ENCODE measurements around the gene MED26.

DNA sequence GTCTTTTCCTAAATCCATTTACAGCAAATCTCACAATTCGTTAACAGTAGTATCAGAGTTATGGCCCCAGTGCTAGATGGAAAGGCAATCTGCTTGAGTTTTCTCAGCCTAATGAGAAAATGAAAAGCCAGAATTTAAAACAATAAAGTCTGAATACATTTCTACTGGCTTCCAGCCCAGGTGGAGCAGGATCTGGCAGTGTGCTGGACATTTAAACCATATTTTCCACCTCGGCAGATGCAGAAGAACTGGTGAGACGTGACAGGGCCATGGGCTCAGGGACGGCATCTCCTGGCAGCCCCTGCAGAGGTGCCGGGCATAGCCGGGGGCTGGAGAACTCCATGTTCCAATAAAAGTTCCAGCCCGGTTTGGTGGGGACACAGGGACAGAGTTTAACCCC, 24.9 kb upstream of the MED26 start:
- no peak for TF ChIP-seq CTCF (IDR thresholded peaks at IDR 0.05; ENCODE audit: control extremely low read depth in 1 of 3, insufficient read depth in 1 of 3, low read depth in 1 of 3, low read length in 3 of 3)
- no peak for TF ChIP-seq EP300 (IDR thresholded peaks at IDR 0.05; ENCODE audit: borderline replicate concordance in 1 of 2, low read depth in 2 of 2, low read length in 2 of 2)
- no peak for TF ChIP-seq POLR2A (IDR thresholded peaks at IDR 0.05; ENCODE audit: control extremely low read depth in 1 of 2, low read depth in 2 of 2, low read length in 2 of 2)
- no peak for TF ChIP-seq BACH1 (IDR thresholded peaks at IDR 0.05; ENCODE audit: low read length)
- TF ChIP-seq TEAD4 (IDR thresholded peaks at IDR 0.05; ENCODE audit: low read depth, low read length), result no peak
- TF ChIP-seq CHD1 (IDR thresholded peaks at IDR 0.05; ENCODE audit: low read depth, low read length), result no peak
- no peak for TF ChIP-seq SUZ12 (IDR thresholded peaks at IDR 0.05; ENCODE audit: low read length)
- no peak for TF ChIP-seq MAX (IDR thresholded peaks at IDR 0.05)
- no peak for TF ChIP-seq POLR2AphosphoS5 (IDR thresholded peaks at IDR 0.05; ENCODE audit: low read depth, low read length)
- no peak for TF ChIP-seq KDM1A (IDR thresholded peaks at IDR 0.05; ENCODE audit: borderline replicate concordance, low read length)

Measured in H1 (cell line).